Keratinocyte (primary cell): Measurements from ENCODE around the gene ASB4.

Source experiments
- EZH2 ChIP-seq: IDR thresholded peaks from one replicate; pipeline ENCODE4 v1.6.1; 2012; ENCODE audit warnings: inconsistent platforms, mild to moderate bottlenecking, low read length, moderate library complexity
- TF ChIP-seq, protein P1 (sequence below), 3 experiments: IDR thresholded peaks in 1 of 3; conservative IDR thresholded peaks in 1 of 3; optimal IDR thresholded peaks in 1 of 3; 2 replicates in 2 of 3; 3 replicates in 1 of 3; pipeline versions ENCODE3 to v1.5.1; 2011; ENCODE audit warnings: low read length in 3 of 3, mild to moderate bottlenecking in 3 of 3, moderate library complexity in 2 of 3, control low read depth in 1 of 3, inconsistent platforms in 1 of 3; ENCODE audit not compliant: insufficient read depth in 2 of 3; ENCODE audit errors: extremely low read depth in 1 of 3

DNA sequence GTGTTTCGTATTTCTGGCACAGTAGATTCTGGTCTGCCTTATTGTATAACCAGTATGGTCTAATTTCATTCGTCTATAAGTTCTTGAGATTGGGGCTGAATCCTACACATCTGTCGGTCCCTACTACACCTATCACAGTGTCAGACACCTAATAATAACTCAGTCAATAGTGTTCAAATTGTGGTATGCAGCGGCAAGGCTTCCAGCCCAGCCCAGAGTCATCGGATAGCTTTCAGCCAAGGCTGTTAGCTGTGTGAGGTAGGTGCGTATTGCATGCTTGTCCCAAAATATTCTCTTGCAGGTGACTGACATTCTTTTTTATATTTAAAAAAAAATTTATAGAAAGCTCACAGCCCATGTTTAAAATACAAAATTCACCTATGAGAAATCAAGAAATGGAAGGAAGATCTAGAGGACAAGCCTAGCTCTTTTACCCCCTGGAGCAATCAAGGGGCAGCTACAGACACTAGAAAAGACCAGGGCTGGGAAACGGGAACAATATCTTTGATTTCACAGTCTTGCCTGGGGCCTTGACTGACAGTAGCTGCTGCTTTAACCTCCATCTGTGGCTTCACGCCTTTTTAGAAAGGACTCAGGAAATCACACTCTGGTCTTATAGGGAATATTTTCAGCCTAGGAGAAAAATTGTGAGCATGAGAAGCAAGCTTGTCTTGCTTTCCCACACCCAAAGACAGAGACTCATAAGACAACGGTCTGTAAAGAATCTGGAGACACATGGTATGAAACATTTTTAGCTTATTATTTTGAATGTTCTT lies 9.5 kb upstream of the ASB4 start:
- TF ChIP-seq, protein P1, sequence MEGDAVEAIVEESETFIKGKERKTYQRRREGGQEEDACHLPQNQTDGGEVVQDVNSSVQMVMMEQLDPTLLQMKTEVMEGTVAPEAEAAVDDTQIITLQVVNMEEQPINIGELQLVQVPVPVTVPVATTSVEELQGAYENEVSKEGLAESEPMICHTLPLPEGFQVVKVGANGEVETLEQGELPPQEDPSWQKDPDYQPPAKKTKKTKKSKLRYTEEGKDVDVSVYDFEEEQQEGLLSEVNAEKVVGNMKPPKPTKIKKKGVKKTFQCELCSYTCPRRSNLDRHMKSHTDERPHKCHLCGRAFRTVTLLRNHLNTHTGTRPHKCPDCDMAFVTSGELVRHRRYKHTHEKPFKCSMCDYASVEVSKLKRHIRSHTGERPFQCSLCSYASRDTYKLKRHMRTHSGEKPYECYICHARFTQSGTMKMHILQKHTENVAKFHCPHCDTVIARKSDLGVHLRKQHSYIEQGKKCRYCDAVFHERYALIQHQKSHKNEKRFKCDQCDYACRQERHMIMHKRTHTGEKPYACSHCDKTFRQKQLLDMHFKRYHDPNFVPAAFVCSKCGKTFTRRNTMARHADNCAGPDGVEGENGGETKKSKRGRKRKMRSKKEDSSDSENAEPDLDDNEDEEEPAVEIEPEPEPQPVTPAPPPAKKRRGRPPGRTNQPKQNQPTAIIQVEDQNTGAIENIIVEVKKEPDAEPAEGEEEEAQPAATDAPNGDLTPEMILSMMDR (optimal IDR thresholded peaks at IDR 0.05 in 1 of 3, IDR thresholded peaks at IDR 0.05 in 1 of 3, conservative IDR thresholded peaks at IDR 0.05 in 1 of 3; ENCODE audit: extremely low read depth in 1 of 3, insufficient read depth in 2 of 3, low read length in 3 of 3) = no peak
- TF ChIP-seq EZH2 = no peak
